Heart right ventricle (tissue), 16 donors: ENCODE data around the gene SYDE2. TPM values are rescaled to one million over a fixed set of nuclear protein-coding genes. Genes with fewer than 3 reads are reported as not detected.

ENCODE experiments used
- ATAC-seq, 8 donors: fragments of 200-7000 bp; cut with Tn5 transposase; one replicate each; pipeline ENCODE4 v1.9.1; 2020; ENCODE audit warnings: mild to moderate bottlenecking in 8 of 8, moderate library complexity in 8 of 8, moderate number of reproducible peaks in 1 of 8
- DNase-seq, 2 donors: peaks; one replicate each; pipeline ENCODE4 v3.0.0-alpha.2; 2020
- H3K27ac ChIP-seq, 10 donors: fragments of 200-600 bp; sonication (generic) in 2 of 10; one replicate each; pipeline versions ENCODE4 v1.5.0 to v1.8.0; 2020 to 2022; ENCODE audit warnings: mild to moderate bottlenecking in 3 of 10
- H3K27me3 ChIP-seq, 7 donors: fragments of 200-600 bp; one replicate each; pipeline ENCODE4 v1.8.0; 2021 to 2022; ENCODE audit warnings: mild to moderate bottlenecking in 2 of 7
- H3K36me3 ChIP-seq, 9 donors: fragments of 200-600 bp; sonication (generic) in 1 of 9; one replicate each; pipeline versions ENCODE4 v1.5.0 to v1.8.0; 2020 to 2022; ENCODE audit warnings: mild to moderate bottlenecking in 2 of 9
- H3K4me1 ChIP-seq, 9 donors: fragments of 200-600 bp; sonication (generic) in 1 of 9; one replicate each; pipeline versions ENCODE4 v1.5.0 to v1.8.0; 2020 to 2022; ENCODE audit warnings: mild to moderate bottlenecking in 4 of 9
- H3K4me3 ChIP-seq, 10 donors: fragments of 200-600 bp; sonication (generic) in 2 of 10; one replicate each; pipeline versions ENCODE4 v1.5.0 to v1.8.0; 2020 to 2022; ENCODE audit warnings: mild to moderate bottlenecking in 7 of 10, moderate library complexity in 2 of 10
- H3K9me3 ChIP-seq, 11 donors: fragments of 200-600 bp in 10 of 11; sonication (generic) in 2 of 11; one replicate each; pipeline versions ENCODE4 v1.5.0 to v1.8.0; 2013 to 2022; ENCODE audit warnings: mild to moderate bottlenecking in 2 of 11, control low read depth in 1 of 11, moderate library complexity in 1 of 11
- WGBS, 2 donors: extraction: QIAGEN DNeasy Blood & Tissue Kit; methylation state at CpG; one replicate each; pipeline ENCODE4 v1.1.7; 2013; ENCODE audit warnings: inconsistent platforms in 1 of 2; 5-methylcytosine and 5-hydroxymethylcytosine counted together
- intact Hi-C, 10 donors: fragments of 100-400 bp; cut with DNase I; formaldehyde crosslinking; loops; one replicate each; pipeline versions ENCODE4 v1.11.1 to v1.14.2; 2022
- polyA plus RNA-seq, 2 donors: library from polyadenylated mRNA; stranded (reverse); fragments of 200-250 nt; gene quantifications; one replicate each; pipeline ENCODE4 v1.2.3, GENCODE V29; 2013
- total RNA-seq, 10 donors: library from RNA; stranded (reverse); fragmentation: NEBNext Ultra II Directional in 3 of 10; extraction: Animal tissue kit (Norgen Biotek cat#: 25700) in 3 of 10; gene quantifications; one replicate each; pipeline versions ENCODE4 v1.2.1 to v1.2.4, GENCODE V29; 2021 to 2023
- TF ChIP-seq, protein P1 (sequence below), 9 donors: fragments of 200-600 bp; sonication (generic) in 2 of 9; IDR thresholded peaks; one replicate each; pipeline versions ENCODE4 v1.5.0 to v1.8.0; 2021 to 2022; ENCODE audit warnings: antibody characterized with exemption in 9 of 9, mild to moderate bottlenecking in 5 of 9, moderate library complexity in 1 of 9
- donor health status: Arrhythmogenic right ventricular cardiomyopathy.
- donor health status: ischemic (EF 13 %, LVEDD 7.1; RV severe dilation, severe dysfunction).
- donor health status: healthy with polysubstance abuse.
- donor health status: DM: no; HTN: yes; CAD: no.
- donor health status: DM: no; HTN: no; CAD: no.
- donor health status: ischemic (EF 25% LVEDD 6.9; RV normal size, moderate dysfunction).
- donor health status: ischemic (EF 25% LVEDD 5.7; RV mildly dilated, moderate dysfunction).
- donor health status: healthy.
- donor health status: DM: yes; HTN: yes; CAD: no.
- donor health status: Ischemic cardiomyopathy.
- donor health status: ischemic (EF 35%, LVEDD 5.7; RV mildly dilated, moderate dysfunction).
- donor health status: nonischemic (EF 11% LVEDD 7.7; RV severe dilation, severe dysfunction).
- donor health status: DM: yes; HTN: yes; CAD: no.
- donor health status: PGD.
- donor health status: ischemic (EF 29% LVEDD 5.4; RV normal size, mild dysfunction).
- donor health status: nonischemic (EF 23%, LVEDD 6.1; RV moderate dilation, normal function).

SYDE2 gene
- total and polyA plus RNA-seq, 12 donors: 1.1 to 24.7 (median 20.9) TPM

DNA sequence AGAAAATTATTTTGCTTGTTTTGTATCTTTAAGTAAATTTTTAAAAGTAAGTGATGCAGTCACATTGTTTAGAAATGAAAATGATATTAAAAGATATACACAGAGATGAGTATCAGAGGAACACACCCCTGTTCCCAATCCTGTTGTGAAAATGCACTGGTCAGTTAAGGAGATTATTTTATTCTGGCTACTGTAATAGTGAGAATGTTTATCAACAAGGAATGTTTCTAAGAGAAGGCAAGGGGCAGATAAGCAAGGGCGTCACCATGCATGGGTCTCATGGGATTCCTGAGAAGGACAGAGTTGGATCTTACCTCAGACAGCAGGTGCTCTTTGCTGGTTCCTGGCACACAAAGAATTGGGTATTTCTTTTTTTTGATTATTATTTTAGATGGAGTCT is 36.8 kb upstream of the SYDE2 start:
- Histone ChIP-seq H3K27me3 (no peaks in the 10 kb centered on the region), H3K4me1 (no peaks in the 10 kb centered on the region), H3K27ac (no peak overlapping the region), H3K36me3 (no peaks in the 10 kb centered on the region), H3K9me3 (no peaks in the 10 kb centered on the region), H3K4me3 (no peak overlapping the region)
- intact Hi-C loops: loop anchor here in 2 of 10 donors (5.0 kb wide), 2 partner anchors 125 to 130 kb away; no protein-coding TSS in a partner anchor
- DNase-seq (no peak), ATAC-seq (no peak)
- TF ChIP-seq, protein P1, sequence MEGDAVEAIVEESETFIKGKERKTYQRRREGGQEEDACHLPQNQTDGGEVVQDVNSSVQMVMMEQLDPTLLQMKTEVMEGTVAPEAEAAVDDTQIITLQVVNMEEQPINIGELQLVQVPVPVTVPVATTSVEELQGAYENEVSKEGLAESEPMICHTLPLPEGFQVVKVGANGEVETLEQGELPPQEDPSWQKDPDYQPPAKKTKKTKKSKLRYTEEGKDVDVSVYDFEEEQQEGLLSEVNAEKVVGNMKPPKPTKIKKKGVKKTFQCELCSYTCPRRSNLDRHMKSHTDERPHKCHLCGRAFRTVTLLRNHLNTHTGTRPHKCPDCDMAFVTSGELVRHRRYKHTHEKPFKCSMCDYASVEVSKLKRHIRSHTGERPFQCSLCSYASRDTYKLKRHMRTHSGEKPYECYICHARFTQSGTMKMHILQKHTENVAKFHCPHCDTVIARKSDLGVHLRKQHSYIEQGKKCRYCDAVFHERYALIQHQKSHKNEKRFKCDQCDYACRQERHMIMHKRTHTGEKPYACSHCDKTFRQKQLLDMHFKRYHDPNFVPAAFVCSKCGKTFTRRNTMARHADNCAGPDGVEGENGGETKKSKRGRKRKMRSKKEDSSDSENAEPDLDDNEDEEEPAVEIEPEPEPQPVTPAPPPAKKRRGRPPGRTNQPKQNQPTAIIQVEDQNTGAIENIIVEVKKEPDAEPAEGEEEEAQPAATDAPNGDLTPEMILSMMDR (IDR thresholded peaks at IDR 0.05): no peak
- 63 to 72% methylated on average over 1 of the region's 1 CpG for WGBS, 2 donors

DNA sequence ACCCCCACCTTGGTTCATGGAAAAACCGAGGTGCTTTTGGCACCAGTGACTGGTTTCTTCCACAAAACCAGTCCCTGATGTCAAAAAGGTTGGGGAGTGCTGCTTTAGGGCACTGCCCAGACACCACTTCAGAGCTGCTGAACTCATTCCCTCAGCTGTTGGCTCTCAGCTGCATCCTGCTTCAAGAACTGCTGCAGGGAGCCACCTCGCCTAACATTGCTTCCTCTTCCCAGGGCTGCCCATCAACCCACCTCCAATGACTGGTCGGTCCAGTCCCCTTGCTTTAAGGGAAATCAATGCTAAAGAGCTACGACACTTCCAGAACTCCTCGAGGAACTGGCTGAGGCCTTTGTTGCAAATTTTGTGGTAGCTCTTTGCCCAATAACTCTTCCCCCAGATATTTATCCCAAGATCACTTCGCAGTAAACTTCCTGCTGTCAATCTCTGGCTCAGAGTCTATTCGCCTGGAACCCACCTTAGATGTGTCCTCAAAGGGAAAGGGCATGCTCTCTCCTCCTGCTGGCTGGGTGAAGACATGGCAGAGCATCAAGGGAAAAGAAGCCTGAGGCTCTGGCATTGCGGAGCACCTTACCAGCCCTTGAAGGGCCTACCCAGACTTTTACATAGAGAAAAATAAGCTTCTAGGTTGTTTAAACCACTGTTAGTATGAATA is 29.6 kb upstream of the SYDE2 start:
- Histone ChIP-seq H3K4me1 (peaks cover 0 to 23% (median 5%) of the 10 kb centered on the region in 9 donors), H3K27ac (peak overlapping the region in 3 of 10 donors; percentile 47 to 77 (median 61)), H3K27me3 (no peaks in the 10 kb centered on the region), H3K36me3 (no peaks in the 10 kb centered on the region), H3K4me3 (no peak overlapping the region), H3K9me3 (no peaks in the 10 kb centered on the region)
- TF ChIP-seq, protein P1 (IDR thresholded peaks at IDR 0.05): peak in 4 of 9 donors; percentile 10 to 25 (median 15)
- intact Hi-C loops: loop anchor here in 1 of 10 donors (5.0 kb wide), 1 partner anchor 98 kb away; no protein-coding TSS in a partner anchor
- DNase-seq (no peak), ATAC-seq (peak in 2 of 8 donors; percentile 20 to 47)
- WGBS, 2 donors: 77 to 80% methylated on average over 8 of the region's 8 CpGs

DNA sequence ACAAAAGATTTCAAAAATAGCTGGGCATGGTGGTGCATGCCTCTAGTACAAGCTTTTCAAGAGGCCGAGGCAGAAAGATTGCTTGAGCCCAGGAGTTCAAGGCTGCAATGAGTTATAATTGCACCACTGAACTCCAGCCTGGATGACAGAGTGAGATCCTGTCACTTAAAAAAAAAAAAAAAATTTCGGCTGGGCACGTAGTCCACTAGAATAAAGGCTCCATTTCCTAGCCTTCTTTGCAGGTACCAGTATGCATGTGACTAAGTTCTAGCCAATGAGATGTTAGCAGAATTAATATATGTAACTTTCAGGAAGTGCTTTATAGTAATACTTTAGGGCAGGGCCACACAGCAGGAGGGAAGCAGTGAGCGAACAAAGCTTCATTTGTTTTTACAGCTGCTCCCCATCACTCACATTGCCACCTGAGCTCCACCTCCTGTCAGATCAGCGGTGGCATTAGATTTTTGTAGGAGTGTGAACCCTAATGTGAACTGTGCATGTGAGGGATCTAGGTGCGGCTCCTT is 28.8 kb upstream of the SYDE2 start:
- peak overlapping the region; percentile 5 to 77 (median 68) for H3K27ac ChIP-seq
- 63 to 64% methylated on average over 6 of the region's 6 CpGs for WGBS, 2 donors
- DNase-seq: no peak
- no peak overlapping the region for H3K4me3 ChIP-seq
- ATAC-seq: peak in 6 of 8 donors; percentile 10 to 65 (median 44)
- peaks cover 0 to 29% (median 10%) of the 10 kb centered on the region in 9 donors for H3K4me1 ChIP-seq
- H3K9me3 ChIP-seq: no peaks in the 10 kb centered on the region
- intact Hi-C loops: loop anchor here in 1 of 10 donors (5.0 kb wide), 1 partner anchor 97 kb away; no protein-coding TSS in a partner anchor
- no peaks in the 10 kb centered on the region for H3K36me3 ChIP-seq
- TF ChIP-seq, protein P1 (IDR thresholded peaks at IDR 0.05): no peak
- no peaks in the 10 kb centered on the region for H3K27me3 ChIP-seq

DNA sequence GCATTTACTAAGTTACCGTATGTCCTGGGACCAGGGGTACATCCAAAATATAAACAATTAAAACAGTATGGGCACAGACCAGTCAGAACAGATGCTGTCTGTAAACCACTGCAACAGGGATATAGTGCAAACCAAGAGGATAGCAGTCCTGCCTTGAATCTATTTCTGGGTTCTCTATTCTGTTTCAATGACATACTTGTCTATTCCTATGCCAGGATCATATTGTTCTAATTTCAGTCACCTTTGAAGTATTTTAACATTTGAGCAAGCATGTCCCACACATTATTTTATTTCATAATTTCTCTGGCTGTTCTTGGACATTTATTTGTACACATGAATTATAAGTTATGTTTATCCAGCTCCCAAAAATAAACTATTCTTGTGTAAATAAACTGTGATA is 28.2 kb upstream of the SYDE2 start:
- Histone ChIP-seq H3K27ac (peak overlapping the region; percentile 5 to 77 (median 68)), H3K4me1 (peaks cover 0 to 36% (median 17%) of the 10 kb centered on the region in 9 donors), H3K27me3 (no peaks in the 10 kb centered on the region), H3K4me3 (no peak overlapping the region), H3K36me3 (no peaks in the 10 kb centered on the region), H3K9me3 (no peaks in the 10 kb centered on the region)
- DNase-seq: no peak
- peak; percentile 57 to 88 (median 69) for ATAC-seq
- intact Hi-C loops: no loop called here
- TF ChIP-seq, protein P1 (IDR thresholded peaks at IDR 0.05): no peak
- WGBS, 2 donors: 40 to 53% methylated on average over 1 of the region's 1 CpG
